ENCODE measurements around the gene PURB.

DNA sequence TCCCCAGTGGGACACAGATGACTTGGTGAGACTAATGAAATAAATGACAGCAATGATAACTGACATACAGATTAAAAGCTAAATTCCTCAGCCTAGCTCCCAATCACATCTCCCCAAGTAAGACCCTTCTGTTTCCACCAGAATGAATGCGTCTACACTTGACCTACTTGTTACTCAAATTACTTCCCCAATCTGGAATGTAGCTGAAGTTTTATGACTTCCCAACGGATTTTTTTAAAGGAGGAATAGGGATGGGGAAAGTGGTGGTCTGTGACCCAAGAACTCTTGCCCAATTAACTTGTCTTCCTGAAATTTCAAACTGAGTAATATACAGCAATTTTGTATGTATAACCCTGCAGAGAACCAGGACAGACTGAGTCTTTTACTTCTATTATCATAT, 46.6 kb downstream of the PURB start:
- TF ChIP-seq RFX5 (IDR thresholded peaks at IDR 0.05; ENCODE audit: low read depth, low read length): no peak
- no peak for TF ChIP-seq ZNF622 (IDR thresholded peaks at IDR 0.05)
- no peak for TF ChIP-seq BCL11A (IDR thresholded peaks at IDR 0.05; ENCODE audit: low read depth, low read length)
